Activated B cell treated with CpG ODN at 0.5 μM for 24 hours (primary cell): ENCODE data around the gene CARNS1. TPM values are rescaled to one million over a fixed set of nuclear protein-coding genes. Genes with fewer than 3 reads are reported as not detected.

Experiments used
- ATAC-seq: fragments of 200-7000 bp; cut with Tn5 transposase; one replicate; pipeline ENCODE4 v1.10.0; 2021; ENCODE audit warnings: low read depth, mild to moderate bottlenecking, moderate library complexity
- CTCF ChIA-PET: fragments of 350-600 bp; sonication (Branson Sonifier 250); formaldehyde crosslinking; loops from one replicate; lab custom pipeline; 2021; ENCODE audit warnings: antibody characterized with exemption; lab: Charles Lee
- POLR2A ChIA-PET: fragments of 350-600 bp; sonication (Branson Sonifier 250); formaldehyde crosslinking; loops from one replicate; lab custom pipeline; 2021; ENCODE audit warnings: antibody characterized with exemption; lab: Charles Lee
- DNase-seq: peaks from one replicate; pipeline ENCODE4 v3.0.0; 2022
- H3K27ac Mint-ChIP-seq: one replicate; pipeline ENCODE4 v1.8.0; 2020; ENCODE audit warnings: mixed read lengths
- H3K27me3 Mint-ChIP-seq: one replicate; pipeline ENCODE4 v1.8.0; 2021; ENCODE audit warnings: mixed read lengths
- H3K36me3 Mint-ChIP-seq: one replicate; pipeline ENCODE4 v1.8.0; 2021; ENCODE audit warnings: low read depth, mixed read lengths
- H3K4me1 Mint-ChIP-seq: one replicate; pipeline ENCODE4 v1.8.0; 2021; ENCODE audit warnings: mixed read lengths
- H3K4me3 Mint-ChIP-seq: one replicate; pipeline ENCODE4 v1.8.0; 2020; ENCODE audit warnings: mild to moderate bottlenecking, mixed read lengths
- H3K9me3 Mint-ChIP-seq: one replicate; pipeline ENCODE4 v1.8.0; 2020; ENCODE audit warnings: mixed read lengths
- CTCF ChIP-seq: fragments of 200-600 bp; IDR thresholded peaks from one replicate; pipeline ENCODE4 v1.8.0; 2022; ENCODE audit warnings: antibody characterized with exemption, mild to moderate bottlenecking
- intact Hi-C: fragments of 100-400 bp; cut with micrococcal nuclease; formaldehyde crosslinking; loops from one replicate; pipeline ENCODE4 v1.15.1; 2024
- total RNA-seq: library from RNA; stranded (reverse); gene quantifications from 2 replicates; pipeline ENCODE4 v1.2.3, GENCODE V29; 2022

The CARNS1 gene
- total RNA-seq, 1 donor from 2014 or later, result 6.3 TPM

DNA sequence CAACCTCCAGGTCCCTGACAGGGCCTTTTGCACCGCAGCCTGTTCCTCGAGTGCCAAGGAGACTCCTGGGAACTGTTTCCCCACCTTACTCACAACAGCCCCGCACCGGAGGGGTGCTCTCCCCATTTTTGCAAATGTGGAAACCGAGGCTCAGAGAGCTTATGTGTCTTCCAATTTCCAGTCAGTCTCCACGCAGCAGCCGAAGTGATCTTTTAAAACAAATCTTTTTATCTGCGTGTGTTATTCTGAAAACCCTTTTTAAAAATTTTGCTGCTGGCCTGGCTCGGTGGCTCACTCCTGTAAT, 54.0 kb downstream of the CARNS1 start:
- Mint-ChIP-seq H3K27ac (peak overlapping the region; percentile 81), H3K27me3 (no peaks in the 10 kb centered on the region), H3K4me3 (peak overlapping the region; percentile 89), H3K9me3 (no peaks in the 10 kb centered on the region), H3K36me3 (peaks cover 11% of the 10 kb centered on the region), H3K4me1 (peaks cover 45% of the 10 kb centered on the region)
- ATAC-seq (no peak), DNase-seq (no peak)
- ChIA-PET POLR2A (interaction anchor here (0.9 to 33.4 kb wide), 18 partner anchors 9 to 152 kb away, joined by 3 to 1417 read pairs (median 6); partner anchors contain the start of genes AIP, CDK2AP2, CLCF1 and CORO1B), CTCF (interaction anchor here (1.0 to 2.6 kb wide), 4 partner anchors 26 to 80 kb away, joined by 3 to 23 read pairs (median 5); partner anchors contain the start of genes CORO1B, PITPNM1 and PPP1CA)
- no peak for TF ChIP-seq CTCF
- intact Hi-C loops, result loop anchor here (1.0 to 2.0 kb wide), 7 partner anchors 13 to 117 kb away; partner anchors contain the start of genes POLD4, PPP1CA, PTPRCAP and RAD9A

DNA sequence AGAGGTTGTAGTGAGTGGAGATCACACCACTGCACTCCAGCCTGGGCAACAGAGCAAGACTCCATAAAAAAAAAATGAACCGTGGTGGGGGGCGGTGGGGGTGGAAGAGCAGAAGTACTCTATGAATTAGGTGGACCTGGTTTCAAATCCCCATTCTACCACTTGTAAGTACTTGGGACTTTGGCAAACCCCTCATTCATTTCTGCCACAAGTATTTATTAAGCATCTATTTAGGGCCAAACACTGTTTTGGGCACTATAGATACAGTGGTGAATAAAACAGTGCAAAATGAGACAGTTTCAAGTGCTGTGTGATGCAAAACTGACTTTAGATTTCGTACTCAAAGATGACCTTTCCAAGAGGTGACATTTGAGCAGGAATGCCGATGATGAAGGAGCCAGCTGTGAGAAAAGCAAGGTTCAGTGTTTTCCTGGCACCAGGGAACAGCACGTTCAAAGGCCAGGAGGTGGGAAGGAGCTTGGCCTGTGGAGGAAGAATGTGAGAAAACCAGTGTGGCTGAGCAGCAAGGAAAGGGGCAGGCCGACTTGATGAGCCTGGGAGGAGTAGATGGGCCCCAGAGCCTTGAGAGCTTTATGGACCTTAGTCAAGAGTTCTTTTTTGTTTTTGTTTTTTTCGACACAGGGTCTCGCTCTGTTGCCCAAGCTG, 55.0 kb downstream of the CARNS1 start:
- H3K4me1 Mint-ChIP-seq, result peaks cover 38% of the 10 kb centered on the region
- CTCF ChIA-PET, result interaction anchor here (1.0 to 2.6 kb wide), 3 partner anchors 35 to 69 kb away, joined by 4 to 23 read pairs (median 8); partner anchors contain the start of genes PITPNM1 and PPP1CA
- H3K27ac Mint-ChIP-seq, result peak overlapping the region; percentile 81

GRCh38 chr11:67472882-67473281, 57.4 kb downstream of the CARNS1 start:
- CTCF ChIA-PET, result no interaction called here
- no peak for ATAC-seq
- Mint-ChIP-seq H3K27ac (no peak overlapping the region), H3K4me1 (peaks cover 20% of the 10 kb centered on the region), H3K36me3 (peaks cover 3% of the 10 kb centered on the region), H3K9me3 (no peaks in the 10 kb centered on the region), H3K4me3 (no peak overlapping the region), H3K27me3 (no peaks in the 10 kb centered on the region)
- no peak for DNase-seq
- no peak for TF ChIP-seq CTCF
- intact Hi-C loops, result no loop called here
- POLR2A ChIA-PET, result interaction anchor here (5.7 to 33.4 kb wide), 2 partner anchors 34 to 82 kb away, joined by 24 to 1417 read pairs; partner anchors contain the start of genes CORO1B, PTPRCAP, RAD9A and RPS6KB2

More for the DNA sequence above, 55.0 kb downstream of the CARNS1 start:
- H3K4me3 Mint-ChIP-seq, result peak overlapping the region; percentile 89
- DNase-seq, result no peak
- H3K36me3 Mint-ChIP-seq, result peaks cover 7% of the 10 kb centered on the region
- POLR2A ChIA-PET, result interaction anchor here (0.6 to 33.4 kb wide), 9 partner anchors 9 to 80 kb away, joined by 3 to 1417 read pairs (median 32); partner anchors contain the start of genes AIP, CORO1B, PPP1CA and PTPRCAP
- intact Hi-C loops, result no loop called here
- no peaks in the 10 kb centered on the region for H3K27me3 Mint-ChIP-seq
- TF ChIP-seq CTCF, result no peak
- ATAC-seq, result no peak
- no peaks in the 10 kb centered on the region for H3K9me3 Mint-ChIP-seq

Other genes with a start within 250 kb of the CARNS1 start
- 159 and 175 TPM in 2 replicates for gene GRK2, start 149.2 kb upstream of the CARNS1 start, total RNA-seq
- gene ANKRD13D, start 126.4 kb upstream of the CARNS1 start, total RNA-seq, result 97.2 and 116 TPM in 2 replicates
- gene SSH3, start 112.1 kb upstream of the CARNS1 start, total RNA-seq, result 5.1 and 7.7 TPM in 2 replicates
- gene POLD4, start 62.1 kb upstream of the CARNS1 start, total RNA-seq, result 166 and 169 TPM in 2 replicates
- gene CLCF1, start 42.1 kb upstream of the CARNS1 start, total RNA-seq, result 28.2 and 30.7 TPM in 2 replicates
- 30.4 and 35.2 TPM in 2 replicates for gene RAD9A, start 23.7 kb upstream of the CARNS1 start, total RNA-seq
- 349 and 354 TPM in 2 replicates for gene PPP1CA, start 13.8 kb upstream of the CARNS1 start, total RNA-seq
- 158 and 163 TPM in 2 replicates for gene TBC1D10C, start 11.6 kb upstream of the CARNS1 start, total RNA-seq
- gene RPS6KB2, start 12.8 kb downstream of the CARNS1 start, total RNA-seq, result 66.9 and 74.5 TPM in 2 replicates
- gene PTPRCAP, start 22.0 kb downstream of the CARNS1 start, total RNA-seq, result 328 and 347 TPM in 2 replicates
- 34.0 and 39.7 TPM in 2 replicates for gene CORO1B, start 27.8 kb downstream of the CARNS1 start, total RNA-seq
- not detected in 2 replicates for gene GPR152, start 37.1 kb downstream of the CARNS1 start, total RNA-seq
- gene CABP4, start 39.7 kb downstream of the CARNS1 start, total RNA-seq, result 2.1 and 3.0 TPM in 2 replicates
- 76.0 and 83.5 TPM in 2 replicates for gene TMEM134, start 53.6 kb downstream of the CARNS1 start, total RNA-seq
- 108 and 114 TPM in 2 replicates for gene AIP, start 67.3 kb downstream of the CARNS1 start, total RNA-seq
- 103 and 111 TPM in 2 replicates for gene PITPNM1, start 89.7 kb downstream of the CARNS1 start, total RNA-seq
- 67.1 and 68.5 TPM in 2 replicates for gene CDK2AP2, start 92.5 kb downstream of the CARNS1 start, total RNA-seq
- not detected in 2 replicates for gene CABP2, start 107.8 kb downstream of the CARNS1 start, total RNA-seq
- 331 and 362 TPM in 2 replicates for gene GSTP1, start 168.1 kb downstream of the CARNS1 start, total RNA-seq
- 207 and 221 TPM in 2 replicates for gene NDUFV1, start 191.3 kb downstream of the CARNS1 start, total RNA-seq
- gene NUDT8, start 214.3 kb downstream of the CARNS1 start, total RNA-seq, result 5.3 and 6.1 TPM in 2 replicates
- not detected in 2 replicates for gene TBX10, start 224.1 kb downstream of the CARNS1 start, total RNA-seq
- gene ACY3, start 235.1 kb downstream of the CARNS1 start, total RNA-seq, result not detected in 2 replicates